SU-DHL-6 (cell line): ENCODE data around the gene ZNF319.

ENCODE experiments used
- H2AFZ ChIP-seq: fragments of 200-600 bp; sonication (generic); 2 replicates; pipeline ENCODE4 v1.6.1; 2014; ENCODE audit warnings: low read depth, mild to moderate bottlenecking, moderate library complexity, mixed read lengths, antibody characterized with exemption, low read length; ENCODE audit not compliant: severe bottlenecking
- H3F3A ChIP-seq: fragments of 200-600 bp; shearing (Covaris generic); 2 replicates; pipeline ENCODE4 v1.6.0; 2016; ENCODE audit warnings: antibody characterized with exemption, mild to moderate bottlenecking; ENCODE audit not compliant: insufficient read depth
- H3K27ac ChIP-seq: fragments of 200-600 bp; sonication (generic); 2 replicates; pipeline ENCODE4 v1.5.1; 2016; ENCODE audit warnings: low read depth, mild to moderate bottlenecking, low read length, moderate library complexity, mixed read lengths
- H3K27me3 ChIP-seq: fragments of 200-600 bp; sonication (generic), shearing (Covaris generic); 2 replicates; pipeline ENCODE4 v1.6.0; 2014; ENCODE audit warnings: mild to moderate bottlenecking, low read length
- H3K36me3 ChIP-seq: fragments of 200-600 bp; sonication (generic); 2 replicates; pipeline ENCODE4 v1.6.1; 2014; ENCODE audit warnings: mild to moderate bottlenecking, low read length, mixed read lengths
- H3K4me2 ChIP-seq: fragments of 300-600, 200-600 bp; shearing (Covaris generic), sonication (generic); 2 replicates; pipeline ENCODE4 v1.6.0; 2014; ENCODE audit warnings: low read length, low read depth, mild to moderate bottlenecking; ENCODE audit not compliant: poor library complexity, severe bottlenecking
- H3K4me3 ChIP-seq: fragments of 200-600 bp; sonication (generic); 2 replicates; pipeline ENCODE4 v1.5.1; 2014; ENCODE audit warnings: antibody characterized with exemption, low read length, mild to moderate bottlenecking, mixed read lengths; ENCODE audit not compliant: insufficient read depth, poor library complexity, severe bottlenecking
- H3K79me2 ChIP-seq: fragments of 200-600 bp; sonication (generic); 2 replicates; pipeline ENCODE4 v1.6.1; 2014; ENCODE audit warnings: mild to moderate bottlenecking, low read length, moderate library complexity; ENCODE audit not compliant: insufficient read depth
- H3K9ac ChIP-seq: fragments of 200-600 bp; sonication (generic); 2 replicates; pipeline ENCODE4 v1.7.0; 2014; ENCODE audit warnings: mild to moderate bottlenecking, low read length
- H3K9me2 ChIP-seq: fragments of 200-600 bp; sonication (generic); replicated peaks from 2 replicates; pipeline ENCODE4 v1.6.1; 2014; ENCODE audit warnings: low read length; ENCODE audit not compliant: insufficient read depth
- H3K9me3 ChIP-seq: fragments of 200-600 bp; sonication (generic); 2 replicates; pipeline ENCODE4 v1.6.1; 2014; ENCODE audit warnings: low read length, mixed read lengths; ENCODE audit not compliant: insufficient read depth
- H4K20me1 ChIP-seq: fragments of 200-600 bp; sonication (generic); 2 replicates; pipeline ENCODE4 v1.6.1; 2014; ENCODE audit warnings: low read depth, mild to moderate bottlenecking, antibody characterized with exemption, low read length, moderate library complexity, mixed read lengths
- EZH2phosphoT487 ChIP-seq: fragments of 200-600 bp; sonication (generic), shearing (Covaris generic); conservative IDR thresholded peaks from 2 replicates; pipeline ENCODE4 v1.6.1; 2018; ENCODE audit warnings: mild to moderate bottlenecking, antibody characterized with exemption, low read length, moderate library complexity, mixed read lengths
- TF ChIP-seq, protein P1 (sequence below): fragments of 200-600 bp; sonication (generic); IDR thresholded peaks from one replicate; pipeline ENCODE4 v1.5.1; 2017; ENCODE audit warnings: antibody characterized with exemption, mild to moderate bottlenecking, low read length, moderate library complexity; ENCODE audit not compliant: insufficient read depth, poor library complexity, severe bottlenecking

The ZNF319 gene

DNA sequence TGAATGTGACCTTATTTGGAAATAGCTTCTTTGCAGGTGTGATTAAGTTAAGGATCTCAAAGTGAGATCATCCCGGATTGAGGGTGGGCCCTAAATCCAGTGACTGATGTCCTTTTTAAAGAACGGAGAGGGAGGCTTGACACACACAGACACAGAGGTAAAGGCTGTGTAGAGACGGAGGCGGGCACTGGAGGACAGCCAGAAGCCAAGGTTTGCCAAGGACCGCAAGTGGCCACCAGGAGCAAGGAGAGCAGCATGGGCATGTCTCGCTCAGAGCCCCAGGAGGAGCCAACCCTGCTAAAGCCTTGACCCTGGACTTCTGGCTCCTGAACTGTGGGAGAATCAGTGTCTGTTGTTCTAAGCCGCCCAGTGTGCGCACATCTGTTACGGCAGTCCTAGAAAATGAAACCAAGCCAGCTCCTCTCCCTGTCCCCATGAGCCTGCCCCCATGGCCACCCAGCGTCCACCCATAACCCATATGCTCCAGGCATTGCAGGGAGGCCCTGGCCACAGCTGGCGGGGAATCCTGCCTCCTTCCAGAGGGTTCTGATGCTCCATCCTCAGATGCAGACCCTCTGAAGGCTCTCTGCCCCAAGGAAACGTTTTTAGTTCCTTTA lies 44.8 kb downstream of the ZNF319 start:
- H3K9me3 ChIP-seq, result no peaks in the 10 kb centered on the region
- no peaks in the 10 kb centered on the region for H3K36me3 ChIP-seq
- H3K4me2 ChIP-seq, result no peak overlapping the region
- no peak overlapping the region for H2AFZ ChIP-seq
- no peaks in the 10 kb centered on the region for H3F3A ChIP-seq
- H3K79me2 ChIP-seq, result no peaks in the 10 kb centered on the region
- TF ChIP-seq EZH2phosphoT487, result no peak
- TF ChIP-seq, protein P1, sequence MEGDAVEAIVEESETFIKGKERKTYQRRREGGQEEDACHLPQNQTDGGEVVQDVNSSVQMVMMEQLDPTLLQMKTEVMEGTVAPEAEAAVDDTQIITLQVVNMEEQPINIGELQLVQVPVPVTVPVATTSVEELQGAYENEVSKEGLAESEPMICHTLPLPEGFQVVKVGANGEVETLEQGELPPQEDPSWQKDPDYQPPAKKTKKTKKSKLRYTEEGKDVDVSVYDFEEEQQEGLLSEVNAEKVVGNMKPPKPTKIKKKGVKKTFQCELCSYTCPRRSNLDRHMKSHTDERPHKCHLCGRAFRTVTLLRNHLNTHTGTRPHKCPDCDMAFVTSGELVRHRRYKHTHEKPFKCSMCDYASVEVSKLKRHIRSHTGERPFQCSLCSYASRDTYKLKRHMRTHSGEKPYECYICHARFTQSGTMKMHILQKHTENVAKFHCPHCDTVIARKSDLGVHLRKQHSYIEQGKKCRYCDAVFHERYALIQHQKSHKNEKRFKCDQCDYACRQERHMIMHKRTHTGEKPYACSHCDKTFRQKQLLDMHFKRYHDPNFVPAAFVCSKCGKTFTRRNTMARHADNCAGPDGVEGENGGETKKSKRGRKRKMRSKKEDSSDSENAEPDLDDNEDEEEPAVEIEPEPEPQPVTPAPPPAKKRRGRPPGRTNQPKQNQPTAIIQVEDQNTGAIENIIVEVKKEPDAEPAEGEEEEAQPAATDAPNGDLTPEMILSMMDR, result no peak
- H3K4me3 ChIP-seq, result no peak overlapping the region
- no peaks in the 10 kb centered on the region for H3K27me3 ChIP-seq
- H3K27ac ChIP-seq, result no peak overlapping the region
- no peaks in the 10 kb centered on the region for H3K9me2 ChIP-seq
- H4K20me1 ChIP-seq, result no peaks in the 10 kb centered on the region
- H3K9ac ChIP-seq, result no peak overlapping the region

DNA sequence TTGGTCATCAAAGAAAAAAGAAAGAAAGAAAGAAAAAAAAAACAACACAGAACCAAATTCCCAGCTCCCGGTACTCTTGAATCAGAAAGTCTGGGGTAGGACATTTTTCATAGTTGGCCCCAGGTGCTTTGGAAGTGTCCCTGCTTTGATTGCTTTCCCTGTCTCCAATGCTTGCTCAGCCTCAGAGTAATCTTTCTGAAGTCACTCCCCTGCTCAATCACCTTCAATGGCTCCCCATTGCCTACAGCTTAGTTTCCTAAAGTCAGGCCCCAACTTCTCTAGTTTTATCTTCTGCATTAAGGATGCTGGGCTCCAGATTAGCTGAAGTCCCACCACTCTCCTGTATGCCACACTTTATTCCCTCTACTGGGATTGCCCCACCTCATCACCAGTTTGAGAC lies 46.6 kb downstream of the ZNF319 start:
- Histone ChIP-seq H3K9me2 (no peaks in the 10 kb centered on the region), H3K27me3 (no peaks in the 10 kb centered on the region), H3K36me3 (no peaks in the 10 kb centered on the region), H3K9ac (no peak overlapping the region), H2AFZ (no peak overlapping the region), H3K4me2 (no peak overlapping the region), H4K20me1 (no peaks in the 10 kb centered on the region), H3F3A (no peaks in the 10 kb centered on the region), H3K27ac (no peak overlapping the region), H3K4me3 (no peak overlapping the region), H3K79me2 (no peaks in the 10 kb centered on the region), H3K9me3 (no peaks in the 10 kb centered on the region)
- no peak for TF ChIP-seq EZH2phosphoT487
- TF ChIP-seq, protein P1, result no peak

DNA sequence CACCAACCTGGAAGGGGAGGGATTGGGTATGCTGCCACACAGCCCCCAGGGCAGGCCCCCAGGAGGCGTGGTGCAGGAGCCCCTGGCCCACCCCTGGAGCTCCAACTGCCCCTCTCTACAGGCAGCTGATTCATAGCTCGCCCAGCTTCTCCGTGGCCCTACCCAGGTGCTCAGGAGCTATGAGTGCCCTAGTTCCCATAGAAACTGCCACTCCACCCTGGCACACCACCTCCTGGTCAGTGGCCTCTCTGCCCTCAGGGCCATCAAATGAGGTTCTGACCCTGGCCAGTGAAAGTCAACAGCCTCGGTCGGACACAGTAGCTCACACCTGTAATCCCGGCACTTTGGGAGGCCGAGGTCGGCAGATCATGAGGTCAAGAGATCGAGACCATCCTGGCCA lies 47.6 kb downstream of the ZNF319 start:
- H3K4me2 ChIP-seq, result no peak overlapping the region
- H3K27me3 ChIP-seq, result no peaks in the 10 kb centered on the region
- H3K9ac ChIP-seq, result no peak overlapping the region
- no peaks in the 10 kb centered on the region for H3K9me2 ChIP-seq
- H3F3A ChIP-seq, result no peaks in the 10 kb centered on the region
- no peaks in the 10 kb centered on the region for H4K20me1 ChIP-seq
- no peak overlapping the region for H3K4me3 ChIP-seq
- H3K27ac ChIP-seq, result no peak overlapping the region
- TF ChIP-seq, protein P1, result no peak
- no peak for TF ChIP-seq EZH2phosphoT487
- H3K9me3 ChIP-seq, result no peaks in the 10 kb centered on the region
- H2AFZ ChIP-seq, result no peak overlapping the region
- H3K79me2 ChIP-seq, result no peaks in the 10 kb centered on the region
- H3K36me3 ChIP-seq, result no peaks in the 10 kb centered on the region
